Heart right ventricle (tissue), 16 donors: ENCODE data around the gene AEBP1. TPM values are rescaled to one million over a fixed set of nuclear protein-coding genes. Genes with fewer than 3 reads are reported as not detected.

Source experiments
- ATAC-seq, 8 donors: fragments of 200-7000 bp; cut with Tn5 transposase; one replicate each; pipeline ENCODE4 v1.9.1; 2020; ENCODE audit warnings: mild to moderate bottlenecking in 8 of 8, moderate library complexity in 8 of 8, moderate number of reproducible peaks in 1 of 8
- DNase-seq, 2 donors: peaks; one replicate each; pipeline ENCODE4 v3.0.0-alpha.2; 2020
- H3K27ac ChIP-seq, 10 donors: fragments of 200-600 bp; sonication (generic) in 2 of 10; one replicate each; pipeline versions ENCODE4 v1.5.0 to v1.8.0; 2020 to 2022; ENCODE audit warnings: mild to moderate bottlenecking in 3 of 10
- H3K27me3 ChIP-seq, 7 donors: fragments of 200-600 bp; one replicate each; pipeline ENCODE4 v1.8.0; 2021 to 2022; ENCODE audit warnings: mild to moderate bottlenecking in 2 of 7
- H3K36me3 ChIP-seq, 9 donors: fragments of 200-600 bp; sonication (generic) in 1 of 9; one replicate each; pipeline versions ENCODE4 v1.5.0 to v1.8.0; 2020 to 2022; ENCODE audit warnings: mild to moderate bottlenecking in 2 of 9
- H3K4me1 ChIP-seq, 9 donors: fragments of 200-600 bp; sonication (generic) in 1 of 9; one replicate each; pipeline versions ENCODE4 v1.5.0 to v1.8.0; 2020 to 2022; ENCODE audit warnings: mild to moderate bottlenecking in 4 of 9
- H3K4me3 ChIP-seq, 10 donors: fragments of 200-600 bp; sonication (generic) in 2 of 10; one replicate each; pipeline versions ENCODE4 v1.5.0 to v1.8.0; 2020 to 2022; ENCODE audit warnings: mild to moderate bottlenecking in 7 of 10, moderate library complexity in 2 of 10
- H3K9me3 ChIP-seq, 11 donors: fragments of 200-600 bp in 10 of 11; sonication (generic) in 2 of 11; one replicate each; pipeline versions ENCODE4 v1.5.0 to v1.8.0; 2013 to 2022; ENCODE audit warnings: mild to moderate bottlenecking in 2 of 11, control low read depth in 1 of 11, moderate library complexity in 1 of 11
- CTCF ChIP-seq, 9 donors: fragments of 200-600 bp; sonication (generic) in 2 of 9; IDR thresholded peaks; one replicate each; pipeline versions ENCODE4 v1.5.0 to v1.8.0; 2021 to 2022; ENCODE audit warnings: antibody characterized with exemption in 9 of 9, mild to moderate bottlenecking in 5 of 9, moderate library complexity in 1 of 9
- WGBS, 2 donors: extraction: QIAGEN DNeasy Blood & Tissue Kit; methylation state at CpG; one replicate each; pipeline ENCODE4 v1.1.7; 2013; ENCODE audit warnings: inconsistent platforms in 1 of 2; 5-methylcytosine and 5-hydroxymethylcytosine counted together
- intact Hi-C, 10 donors: fragments of 100-400 bp; cut with DNase I; formaldehyde crosslinking; loops; one replicate each; pipeline versions ENCODE4 v1.11.1 to v1.14.2; 2022
- polyA plus RNA-seq, 2 donors: library from polyadenylated mRNA; stranded (reverse); fragments of 200-250 nt; gene quantifications; one replicate each; pipeline ENCODE4 v1.2.3, GENCODE V29; 2013
- total RNA-seq, 10 donors: library from RNA; stranded (reverse); fragmentation: NEBNext Ultra II Directional in 3 of 10; extraction: Animal tissue kit (Norgen Biotek cat#: 25700) in 3 of 10; gene quantifications; one replicate each; pipeline versions ENCODE4 v1.2.1 to v1.2.4, GENCODE V29; 2021 to 2023
- donor health status: Arrhythmogenic right ventricular cardiomyopathy.
- donor health status: ischemic (EF 13 %, LVEDD 7.1; RV severe dilation, severe dysfunction).
- donor health status: healthy with polysubstance abuse.
- donor health status: DM: no; HTN: yes; CAD: no.
- donor health status: DM: no; HTN: no; CAD: no.
- donor health status: ischemic (EF 25% LVEDD 6.9; RV normal size, moderate dysfunction).
- donor health status: ischemic (EF 25% LVEDD 5.7; RV mildly dilated, moderate dysfunction).
- donor health status: healthy.
- donor health status: DM: yes; HTN: yes; CAD: no.
- donor health status: Ischemic cardiomyopathy.
- donor health status: ischemic (EF 35%, LVEDD 5.7; RV mildly dilated, moderate dysfunction).
- donor health status: nonischemic (EF 11% LVEDD 7.7; RV severe dilation, severe dysfunction).
- donor health status: DM: yes; HTN: yes; CAD: no.
- donor health status: PGD.
- donor health status: ischemic (EF 29% LVEDD 5.4; RV normal size, mild dysfunction).
- donor health status: nonischemic (EF 23%, LVEDD 6.1; RV moderate dilation, normal function).

AEBP1 gene
- total and polyA plus RNA-seq, 12 donors: 14.1 to 33.7 (median 21.6) TPM

GRCh38 chr7:44060091-44060947 is 43.8 kb upstream of the AEBP1 start:
- peaks cover 0 to 75% (median 54%) of the 10 kb centered on the region in 9 donors for H3K36me3 ChIP-seq
- DNase-seq: peak in 1 of 2 donors; percentile 16

DNA sequence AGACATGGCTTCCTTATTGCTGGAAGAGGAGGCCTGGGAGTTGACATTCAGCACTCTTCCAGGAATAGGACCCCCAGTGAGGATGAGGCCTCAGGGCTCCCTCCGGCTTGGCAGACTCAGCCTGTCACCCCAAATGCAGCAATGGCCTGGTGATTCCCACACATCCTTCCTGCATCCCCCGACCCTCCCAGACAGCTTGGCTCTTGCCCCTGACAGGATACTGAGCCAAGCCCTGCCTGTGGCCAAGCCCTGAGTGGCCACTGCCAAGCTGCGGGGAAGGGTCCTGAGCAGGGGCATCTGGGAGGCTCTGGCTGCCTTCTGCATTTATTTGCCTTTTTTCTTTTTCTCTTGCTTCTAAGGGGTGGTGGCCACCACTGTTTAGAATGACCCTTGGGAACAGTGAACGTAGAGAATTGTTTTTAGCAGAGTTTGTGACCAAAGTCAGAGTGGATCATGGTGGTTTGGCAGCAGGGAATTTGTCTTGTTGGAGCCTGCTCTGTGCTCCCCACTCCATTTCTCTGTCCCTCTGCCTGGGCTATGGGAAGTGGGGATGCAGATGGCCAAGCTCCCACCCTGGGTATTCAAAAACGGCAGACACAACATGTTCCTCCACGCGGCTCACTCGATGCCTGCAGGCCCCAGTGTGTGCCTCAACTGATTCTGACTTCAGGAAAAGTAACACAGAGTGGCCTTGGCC is 43.0 kb upstream of the AEBP1 start:
- TF ChIP-seq CTCF (IDR thresholded peaks at IDR 0.05): no peak
- H3K27ac ChIP-seq: peak overlapping the region in 5 of 10 donors; percentile 4 to 80 (median 27)
- WGBS, 2 donors: 71 to 72% methylated on average over 8 of the region's 8 CpGs
- H3K4me1 ChIP-seq: peaks cover 15 to 73% (median 40%) of the 10 kb centered on the region in 9 donors
- no peaks in the 10 kb centered on the region for H3K9me3 ChIP-seq
- DNase-seq (peak in 1 of 2 donors; percentile 20), ATAC-seq (no peak)
- no peak overlapping the region for H3K4me3 ChIP-seq
- no peaks in the 10 kb centered on the region for H3K27me3 ChIP-seq
- intact Hi-C loops: no loop called here
- peaks cover 0 to 68% (median 53%) of the 10 kb centered on the region in 9 donors for H3K36me3 ChIP-seq

More at GRCh38 chr7:44060091-44060947, 43.8 kb upstream of the AEBP1 start:
- WGBS, 2 donors: 81 to 82% methylated on average over 21 of the region's 21 CpGs
- Histone ChIP-seq H3K4me1 (peaks cover 9 to 66% (median 32%) of the 10 kb centered on the region in 9 donors), H3K27ac (peak overlapping the region in 5 of 10 donors; percentile 4 to 80 (median 15)), H3K9me3 (no peaks in the 10 kb centered on the region), H3K27me3 (no peaks in the 10 kb centered on the region), H3K4me3 (no peak overlapping the region)
- no peak for TF ChIP-seq CTCF (IDR thresholded peaks at IDR 0.05)
- ATAC-seq: no peak
- intact Hi-C loops: no loop called here

- H3K36me3 ChIP-seq: peaks cover 0 to 62% (median 47%) of the 10 kb centered on the region in 9 donors
- TF ChIP-seq CTCF (IDR thresholded peaks at IDR 0.05): no peak
- 74 to 83% methylated on average over 8 of the region's 8 CpGs for WGBS, 2 donors
- DNase-seq: no peak
- H3K4me1 ChIP-seq: peaks cover 17 to 74% (median 46%) of the 10 kb centered on the region in 9 donors
- no peak for ATAC-seq
- no peaks in the 10 kb centered on the region for H3K9me3 ChIP-seq
- H3K27me3 ChIP-seq: no peaks in the 10 kb centered on the region
- intact Hi-C loops: no loop called here
- H3K4me3 ChIP-seq: no peak overlapping the region
- peak overlapping the region in 5 of 10 donors; percentile 46 to 89 (median 80) for H3K27ac ChIP-seq
Measured at GRCh38 chr7:44061645-44062179, 42.4 kb upstream of the AEBP1 start.
